SK-N-SH (cell line): ENCODE measurements around the gene ZNF775. TPM values are rescaled to one million over a fixed set of nuclear protein-coding genes. Genes with fewer than 3 reads are reported as not detected.

ENCODE experiments used
- CTCF ChIA-PET: fragments of 300-600, 350-600 bp; formaldehyde crosslinking; extraction: SDS; loops from one replicate; lab custom pipeline; 2021; lab: Yijun Ruan, JAX
- POLR2A ChIA-PET: fragments of 350-600 bp; sonication (Branson Sonifier 250); formaldehyde crosslinking; extraction: SDS; loops from one replicate; lab custom pipeline; 2020; ENCODE audit warnings: antibody characterized with exemption, inconsistent platforms; lab: Yijun Ruan, JAX
- DNase-seq: peaks from one replicate; pipeline ENCODE4 v3.0.0; 2012
- H2AFZ ChIP-seq: fragments of 200-600 bp; sonication (generic); 2 replicates; pipeline ENCODE4 v1.8.1; 2016; ENCODE audit warnings: antibody characterized with exemption, mild to moderate bottlenecking, low read depth
- H3F3A ChIP-seq: fragments of 200-600 bp; sonication (generic); replicated peaks from 2 replicates; pipeline ENCODE3; 2016; ENCODE audit warnings: antibody characterized with exemption, mild to moderate bottlenecking; ENCODE audit not compliant: insufficient read depth
- H3K27ac ChIP-seq, 2 experiments: fragments of 200-500 bp in 1 of 2; fragments of 200-600 bp in 1 of 2; sonication (Bioruptor generic) in 1 of 2; sonication (generic), shearing (Covaris generic) in 1 of 2; 2 replicates each; pipeline versions ENCODE4 v1.5.1 to v1.6.1; 2014 to 2016; ENCODE audit warnings: low read depth in 2 of 2, inconsistent platforms in 1 of 2, low read length in 1 of 2, mild to moderate bottlenecking in 1 of 2, mixed read lengths in 1 of 2
- H3K27me3 ChIP-seq: fragments of 200-600 bp; sonication (generic), shearing (Covaris generic); 2 replicates; pipeline ENCODE4 v1.6.1; 2016; ENCODE audit warnings: mixed run types; ENCODE audit not compliant: insufficient read depth
- H3K36me3 ChIP-seq, 2 experiments: fragments of 200-500 bp in 1 of 2; fragments of 200-600 bp in 1 of 2; sonication (Bioruptor generic) in 1 of 2; sonication (generic) in 1 of 2; replicated peaks in 1 of 2; 2 replicates each; pipeline versions ENCODE3 to v1.5.1; 2014 to 2016; ENCODE audit warnings: low read length in 1 of 2, mild to moderate bottlenecking in 1 of 2; ENCODE audit not compliant: insufficient read depth in 2 of 2, control insufficient read depth in 1 of 2
- H3K4me1 ChIP-seq, 2 experiments: fragments of 200-500 bp in 1 of 2; fragments of 200-600 bp in 1 of 2; sonication (Bioruptor generic) in 1 of 2; sonication (generic), shearing (Covaris generic) in 1 of 2; 2 replicates each; pipeline versions ENCODE4 v1.5.1 to v1.6.1; 2014 to 2016; ENCODE audit warnings: low read depth in 1 of 2, low read length in 1 of 2, mixed run types in 1 of 2; ENCODE audit not compliant: insufficient read depth in 2 of 2, control insufficient read depth in 1 of 2
- H3K4me2 ChIP-seq: fragments of 200-600 bp; sonication (generic), shearing (Covaris generic); 2 replicates; pipeline ENCODE4 v1.6.1; 2017; ENCODE audit warnings: mixed run types
- H3K4me3 ChIP-seq, 2 experiments: fragments of 200-500 bp in 1 of 2; fragments of 200-600 bp in 1 of 2; sonication (Bioruptor generic) in 1 of 2; sonication (generic), shearing (Covaris generic) in 1 of 2; 2 replicates each; pipeline versions ENCODE4 v1.5.1 to v1.8.1; 2014 to 2016; ENCODE audit warnings: low read depth in 2 of 2, inconsistent platforms in 1 of 2, low read length in 1 of 2, mild to moderate bottlenecking in 1 of 2, mixed read lengths in 1 of 2, moderate library complexity in 1 of 2
- H3K79me2 ChIP-seq: fragments of 200-600 bp; sonication (generic); 2 replicates; pipeline ENCODE4 v1.8.1; 2017; ENCODE audit warnings: mild to moderate bottlenecking; ENCODE audit not compliant: insufficient read depth
- H3K9ac ChIP-seq: fragments of 200-600 bp; sonication (generic); 2 replicates; pipeline ENCODE4 v1.6.1; 2017; ENCODE audit warnings: mixed run types
- H3K9me2 ChIP-seq: fragments of 200-600 bp; sonication (generic); 2 replicates; pipeline ENCODE4 v1.6.1; 2017; ENCODE audit warnings: mixed run types
- H3K9me3 ChIP-seq: fragments of 200-600 bp; sonication (generic); 2 replicates; pipeline ENCODE4 v1.6.1; 2017; ENCODE audit warnings: mixed run types, mild to moderate bottlenecking, moderate library complexity
- H4K20me1 ChIP-seq: fragments of 200-600 bp; sonication (generic); 2 replicates; pipeline ENCODE4 v1.6.1; 2017; ENCODE audit warnings: mild to moderate bottlenecking, mixed run types; ENCODE audit not compliant: insufficient read depth
- CHD2 ChIP-seq: fragments of 150-350 bp; IDR thresholded peaks from 2 replicates; pipeline ENCODE4 v1.6.1; 2018; ENCODE audit warnings: low read length; ENCODE audit not compliant: partially characterized antibody
- ELF1 ChIP-seq: IDR thresholded peaks from 2 replicates; pipeline ENCODE4 v1.4.0; 2012
- EZH2phosphoT487 ChIP-seq: fragments of 200-600 bp; sonication (generic); IDR thresholded peaks from 2 replicates; pipeline ENCODE4 v1.6.1; 2017; ENCODE audit warnings: low read depth, mixed run types, mild to moderate bottlenecking, antibody characterized with exemption, moderate library complexity, borderline replicate concordance
- FOSL2 ChIP-seq: IDR thresholded peaks from 2 replicates; pipeline ENCODE4 v1.4.0; 2012; ENCODE audit warnings: low read depth, mild to moderate bottlenecking, moderate library complexity, borderline replicate concordance
- GATA2 ChIP-seq: sonication (generic); formaldehyde crosslinking; IDR thresholded peaks from 2 replicates; pipeline ENCODE4 v1.5.0; 2020; ENCODE audit warnings: mild to moderate bottlenecking, missing genetic modification reagents
- JUND ChIP-seq: IDR thresholded peaks from 2 replicates; pipeline ENCODE4 v1.4.0; 2012
- MEF2A ChIP-seq: IDR thresholded peaks from 2 replicates; pipeline ENCODE4 v1.4.0; 2012; ENCODE audit warnings: low read depth, borderline replicate concordance
- MXI1 ChIP-seq: IDR thresholded peaks from 2 replicates; pipeline ENCODE4 v1.6.1; 2012; ENCODE audit warnings: mild to moderate bottlenecking, low read depth, low read length, improper control_type of control experiment
- NFIC ChIP-seq: IDR thresholded peaks from 2 replicates; pipeline ENCODE4 v1.4.0; 2012; ENCODE audit warnings: borderline replicate concordance
- NRF1 ChIP-seq: IDR thresholded peaks from 2 replicates; pipeline ENCODE4 v1.6.1; 2012; ENCODE audit warnings: low read depth, mild to moderate bottlenecking, low read length
- RAD21 ChIP-seq: IDR thresholded peaks from 2 replicates; pipeline ENCODE4 v1.6.1; 2012; ENCODE audit warnings: mild to moderate bottlenecking, low read length
- RCOR1 ChIP-seq: fragments of 150-350 bp; IDR thresholded peaks from 2 replicates; pipeline ENCODE4 v1.6.1; 2017; ENCODE audit warnings: antibody characterized with exemption, low read length
- RFX5 ChIP-seq: IDR thresholded peaks from 2 replicates; pipeline ENCODE4 v1.6.1; 2012; ENCODE audit warnings: mild to moderate bottlenecking, improper control_type of control experiment, low read length
- RXRA ChIP-seq: IDR thresholded peaks from 2 replicates; pipeline ENCODE4 v1.4.0; 2012; ENCODE audit warnings: low read depth, mild to moderate bottlenecking, borderline replicate concordance
- SIN3A ChIP-seq: IDR thresholded peaks from 2 replicates; pipeline ENCODE4 v1.6.1; 2012; ENCODE audit warnings: low read depth, mild to moderate bottlenecking, low read length, moderate library complexity, borderline replicate concordance
- TCF12 ChIP-seq: IDR thresholded peaks from 2 replicates; pipeline ENCODE4 v1.4.0; 2012
- USF1 ChIP-seq: IDR thresholded peaks from 2 replicates; pipeline ENCODE4 v1.4.0; 2012; ENCODE audit warnings: low read depth, borderline replicate concordance
- ZBTB33 ChIP-seq: IDR thresholded peaks from 2 replicates; pipeline ENCODE4 v1.4.0; 2012; ENCODE audit warnings: low read depth, borderline replicate concordance
- WGBS: methylation state at CpG from one replicate; pipeline ENCODE4 v1.1.6; 2017; ENCODE audit warnings: low lambda C conversion rate; 5-methylcytosine and 5-hydroxymethylcytosine counted together
- polyA plus RNA-seq, 3 experiments: library from polyadenylated mRNA; depleted of rRNA; stranded (reverse); fragments of >200 nt; gene quantifications; 2 replicates each; pipeline ENCODE4 v1.2.3, GENCODE V29; 2012
- TF ChIP-seq, protein P1 (sequence below): IDR thresholded peaks from 2 replicates; pipeline ENCODE4 v1.6.1; 2012; ENCODE audit warnings: mild to moderate bottlenecking, low read depth, low read length, moderate library complexity

The ZNF775 gene
- polyA plus RNA-seq, 1 of the 3 experiments (the other 2 are of a cell fraction), result 5.0 TPM

GRCh38 chr7:150397346-150398107 is 18.4 kb downstream of the ZNF775 start:
- TF ChIP-seq MXI1 (no peak), EZH2phosphoT487 (no peak), NFIC (no peak), TCF12 (no peak), JUND (no peak), GATA2 (CRISPR knock-in tag) (no peak), USF1 (no peak), ELF1 (no peak), RFX5 (no peak), MEF2A (no peak), ZBTB33 (no peak), NRF1 (no peak), RAD21 (no peak), FOSL2 (no peak), CHD2 (no peak), RXRA (no peak), RCOR1 (no peak), SIN3A (no peak)
- TF ChIP-seq, protein P1, sequence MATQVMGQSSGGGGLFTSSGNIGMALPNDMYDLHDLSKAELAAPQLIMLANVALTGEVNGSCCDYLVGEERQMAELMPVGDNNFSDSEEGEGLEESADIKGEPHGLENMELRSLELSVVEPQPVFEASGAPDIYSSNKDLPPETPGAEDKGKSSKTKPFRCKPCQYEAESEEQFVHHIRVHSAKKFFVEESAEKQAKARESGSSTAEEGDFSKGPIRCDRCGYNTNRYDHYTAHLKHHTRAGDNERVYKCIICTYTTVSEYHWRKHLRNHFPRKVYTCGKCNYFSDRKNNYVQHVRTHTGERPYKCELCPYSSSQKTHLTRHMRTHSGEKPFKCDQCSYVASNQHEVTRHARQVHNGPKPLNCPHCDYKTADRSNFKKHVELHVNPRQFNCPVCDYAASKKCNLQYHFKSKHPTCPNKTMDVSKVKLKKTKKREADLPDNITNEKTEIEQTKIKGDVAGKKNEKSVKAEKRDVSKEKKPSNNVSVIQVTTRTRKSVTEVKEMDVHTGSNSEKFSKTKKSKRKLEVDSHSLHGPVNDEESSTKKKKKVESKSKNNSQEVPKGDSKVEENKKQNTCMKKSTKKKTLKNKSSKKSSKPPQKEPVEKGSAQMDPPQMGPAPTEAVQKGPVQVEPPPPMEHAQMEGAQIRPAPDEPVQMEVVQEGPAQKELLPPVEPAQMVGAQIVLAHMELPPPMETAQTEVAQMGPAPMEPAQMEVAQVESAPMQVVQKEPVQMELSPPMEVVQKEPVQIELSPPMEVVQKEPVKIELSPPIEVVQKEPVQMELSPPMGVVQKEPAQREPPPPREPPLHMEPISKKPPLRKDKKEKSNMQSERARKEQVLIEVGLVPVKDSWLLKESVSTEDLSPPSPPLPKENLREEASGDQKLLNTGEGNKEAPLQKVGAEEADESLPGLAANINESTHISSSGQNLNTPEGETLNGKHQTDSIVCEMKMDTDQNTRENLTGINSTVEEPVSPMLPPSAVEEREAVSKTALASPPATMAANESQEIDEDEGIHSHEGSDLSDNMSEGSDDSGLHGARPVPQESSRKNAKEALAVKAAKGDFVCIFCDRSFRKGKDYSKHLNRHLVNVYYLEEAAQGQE, result no peak
- TF ChIP-seq, all 33 proteins: peak for 0
- Histone ChIP-seq H3K36me3 (peaks cover 0 to 17% of the 10 kb centered on the region in 2 experiments), H3K27me3 (no peaks in the 10 kb centered on the region), H3F3A (peaks cover 11% of the 10 kb centered on the region), H3K27ac (no peak overlapping the region), H4K20me1 (no peaks in the 10 kb centered on the region), H3K79me2 (no peaks in the 10 kb centered on the region), H2AFZ (no peak overlapping the region), H3K4me2 (no peak overlapping the region), H3K4me1 (peaks cover 15 to 18% of the 10 kb centered on the region in 2 experiments), H3K9me2 (no peaks in the 10 kb centered on the region), H3K4me3 (no peak overlapping the region), H3K9me3 (no peaks in the 10 kb centered on the region), H3K9ac (no peak overlapping the region)
- no peak for DNase-seq
- ChIA-PET CTCF (interaction anchor here (0.6 kb wide), 1 partner anchor 678 kb away, joined by 3 read pairs; no protein-coding TSS in a partner anchor), POLR2A (no interaction called here)
- WGBS, result 98% methylated on average over 41 of the region's 91 CpGs
